Germinal center (tissue), 1 donor: ENCODE results near the gene ABHD16A.

ENCODE experiments used
- DNase-seq: peaks from one replicate; pipeline ENCODE4 v3.0.0; 2012; ENCODE audit warnings: mixed read lengths, low spot score

The ABHD16A gene

GRCh38 chr6:31662124-31662723 lies 40.9 kb downstream of the ABHD16A start:
- no peak for DNase-seq

- DNase-seq, result no peak
Observed at GRCh38 chr6:31661262-31662123, 41.6 kb downstream of the ABHD16A start.

GRCh38 chr6:31660381-31661261 lies 42.5 kb downstream of the ABHD16A start, which contains the start of gene C6orf47:
TSS of gene C6orf47 (minus strand) at chr6:31660778. CDS start at chr6:31659947, 831 bp downstream.
- DNase-seq, result peak; percentile 88

- peak; percentile 43 for DNase-seq
Observed at GRCh38 chr6:31659649-31660380, 43.3 kb downstream of the ABHD16A start.

GRCh38 chr6:31658983-31659648 lies 44.0 kb downstream of the ABHD16A start:
- no peak for DNase-seq

GRCh38 chr6:31658158-31658688 lies 44.9 kb downstream of the ABHD16A start:
- no peak for DNase-seq

GRCh38 chr6:31657406-31658157 lies 45.5 kb downstream of the ABHD16A start:
- no peak for DNase-seq

GRCh38 chr6:31655349-31656237 lies 47.5 kb downstream of the ABHD16A start, which contains the start of gene APOM:
TSS of gene APOM (plus strand) at chr6:31655894. CDS start at chr6:31655967, 73 bp downstream.
- DNase-seq, result no peak

GRCh38 chr6:31654574-31655348 lies 48.4 kb downstream of the ABHD16A start:
- no peak for DNase-seq

- peak; percentile 90 for DNase-seq
Observed at GRCh38 chr6:31652925-31653724, 50.0 kb downstream of the ABHD16A start.

- no peak for DNase-seq
Observed at GRCh38 chr6:31651602-31652191, 51.4 kb downstream of the ABHD16A start.

- no peak for DNase-seq
Observed at GRCh38 chr6:31645325-31645724, 57.8 kb downstream of the ABHD16A start.

GRCh38 chr6:31643818-31644454 lies 59.2 kb downstream of the ABHD16A start:
- DNase-seq, result no peak

GRCh38 chr6:31642798-31643570 lies 60.1 kb downstream of the ABHD16A start:
- DNase-seq, result no peak

GRCh38 chr6:31641370-31641769 lies 61.8 kb downstream of the ABHD16A start:
- DNase-seq, result no peak

GRCh38 chr6:31640612-31641011 lies 62.5 kb downstream of the ABHD16A start:
- no peak for DNase-seq
